HG02588 (cell line): ENCODE data around the gene TOB2.

Source experiments
- ATAC-seq: cut with Tn5 transposase; IDR thresholded peaks from one replicate; pipeline ENCODE4 v1.9.1; 2021; ENCODE audit warnings: mild to moderate bottlenecking, moderate library complexity; ENCODE audit not compliant: unreplicated experiment

Gene TOB2

GRCh38 chr22:41395531-41396240 lies 50.9 kb downstream of the TOB2 start:
- no peak for ATAC-seq

- no peak for ATAC-seq
These were observed 52.6 kb downstream of the TOB2 start for GRCh38 chr22:41394012-41394356.

DNA sequence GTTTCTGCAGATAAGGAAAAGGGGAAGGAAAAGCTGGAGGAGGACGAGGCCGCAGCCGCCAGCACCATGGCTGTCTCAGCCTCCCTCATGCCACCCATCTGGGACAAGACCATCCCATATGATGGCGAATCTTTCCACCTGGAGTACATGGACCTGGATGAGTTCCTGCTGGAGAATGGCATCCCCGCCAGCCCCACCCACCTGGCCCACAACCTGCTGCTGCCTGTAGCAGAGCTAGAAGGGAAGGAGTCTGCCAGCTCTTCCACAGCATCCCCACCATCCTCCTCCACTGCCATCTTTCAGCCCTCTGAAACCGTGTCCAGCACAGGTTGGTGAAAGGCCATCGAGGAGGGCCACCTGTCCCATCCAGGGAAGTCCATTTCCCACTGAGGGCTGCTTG lies 59.3 kb downstream of the TOB2 start:
- ATAC-seq, result no peak

DNA sequence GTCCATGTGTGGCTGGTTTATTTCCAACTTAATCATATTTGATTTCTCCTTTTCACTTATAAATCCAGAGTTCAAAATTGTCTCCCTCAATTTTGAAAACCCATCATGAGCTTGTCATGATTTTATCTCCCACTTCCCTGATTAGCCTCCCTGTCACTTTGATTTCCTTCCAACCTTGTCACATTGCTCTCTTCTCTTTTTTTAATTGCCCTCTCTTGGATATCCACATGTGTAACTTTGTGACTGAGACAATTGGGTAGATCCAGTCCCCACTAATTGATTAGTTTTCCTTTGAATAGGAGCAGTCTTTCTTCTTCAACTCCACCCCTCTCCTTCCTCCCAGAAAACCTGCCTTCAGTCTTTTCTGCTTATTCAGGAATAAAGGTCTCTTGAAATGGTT lies 62.5 kb downstream of the TOB2 start:
- ATAC-seq, result no peak
